A673 (cell line): ENCODE results near the gene LHFPL2. TPM values are rescaled to one million over a fixed set of nuclear protein-coding genes. Genes with fewer than 3 reads are reported as not detected.
"Not testable (repeated sequence)": the region's sequence is repeated elsewhere in the genome, so short reads cannot be mapped to it uniquely, and the experiment has no call there.

ENCODE experiments used
- BruUV-seq: library from RNA; stranded (reverse); fragments of 400-500 nt; replicated peaks from 2 replicates; lab custom pipeline; 2021; lab: Mats Ljungman, UMichigan
- CTCF ChIA-PET: fragments of 300-600 bp; sonication (Branson Sonifier 250); formaldehyde crosslinking; loops from one replicate; lab custom pipeline; 2022; ENCODE audit warnings: antibody characterized with exemption; lab: Charles Lee
- POLR2A ChIA-PET: fragments of 300-600 bp; sonication (Branson Sonifier 250); formaldehyde crosslinking; loops from one replicate; lab custom pipeline; 2022; ENCODE audit warnings: antibody characterized with exemption; ENCODE audit not compliant: low non-redundant PET; lab: Charles Lee
- DNase-seq: peaks from one replicate; pipeline ENCODE4 v3.0.0-alpha.2; 2015; ENCODE audit warnings: low spot score
- H3K27ac ChIP-seq: fragments of 200-600 bp; sonication (generic); 2 replicates; pipeline ENCODE4 v1.5.1; 2016; ENCODE audit warnings: mixed run types, low read depth, mild to moderate bottlenecking, mixed read lengths, antibody characterized with exemption, low read length; ENCODE audit not compliant: poor library complexity, severe bottlenecking
- H3K27me3 ChIP-seq: fragments of 200-600 bp; sonication (generic); replicated peaks from 2 replicates; pipeline ENCODE4 v1.6.1; 2017; ENCODE audit warnings: mixed run types, low read depth, mild to moderate bottlenecking, mixed read lengths, antibody characterized with exemption, low read length; ENCODE audit not compliant: insufficient read depth, poor library complexity
- H3K36me3 ChIP-seq: fragments of 200-600 bp; sonication (generic); 2 replicates; pipeline ENCODE4 v1.6.1; 2016; ENCODE audit warnings: mixed run types, mild to moderate bottlenecking, mixed read lengths, antibody characterized with exemption, low read length; ENCODE audit not compliant: insufficient read depth, poor library complexity, severe bottlenecking
- H3K4me1 ChIP-seq: fragments of 200-600 bp; sonication (generic); 2 replicates; pipeline ENCODE4 v1.6.1; 2017; ENCODE audit warnings: mixed run types, mild to moderate bottlenecking, mixed read lengths, antibody characterized with exemption, low read length; ENCODE audit not compliant: insufficient read depth, poor library complexity, severe bottlenecking
- H3K4me3 ChIP-seq: fragments of 200-600 bp; sonication (generic); 2 replicates; pipeline ENCODE4 v1.5.1; 2016; ENCODE audit warnings: low read depth, mixed run types, mild to moderate bottlenecking, mixed read lengths, low read length; ENCODE audit not compliant: poor library complexity, severe bottlenecking
- H3K9me3 ChIP-seq: fragments of 200-600 bp; sonication (generic); 2 replicates; pipeline ENCODE4 v1.6.1; 2016; ENCODE audit warnings: mixed run types, low read depth, mild to moderate bottlenecking, mixed read lengths, antibody characterized with exemption, low read length; ENCODE audit not compliant: poor library complexity, severe bottlenecking
- CTCF ChIP-seq: fragments of 300-800, 200-600 bp; sonication (generic); conservative IDR thresholded peaks from 2 replicates; pipeline ENCODE4 v1.5.1; 2017; ENCODE audit warnings: low read depth, mild to moderate bottlenecking, antibody characterized with exemption, low read length, moderate library complexity, mixed read lengths
- EZH2 ChIP-seq: fragments of 200-600 bp; sonication (generic); IDR thresholded peaks from 2 replicates; pipeline ENCODE4 v1.6.1; 2017; ENCODE audit warnings: borderline replicate concordance, low read depth, mild to moderate bottlenecking, mixed read lengths, antibody characterized with exemption, low read length; ENCODE audit not compliant: poor library complexity, severe bottlenecking
- intact Hi-C: fragments of 100-400 bp; cut with micrococcal nuclease; formaldehyde crosslinking; loops from one replicate; pipeline ENCODE4 v1.10.0; 2022; ENCODE audit not compliant: unreplicated experiment
- total RNA-seq: library from RNA; stranded (reverse); gene quantifications from 2 replicates; pipeline ENCODE4 v1.2.3, GENCODE V29; 2021

The LHFPL2 gene
- total RNA-seq, 1 experiment from 2014 or later, result 6.2 TPM

- Histone ChIP-seq H3K9me3 (no peaks in the 10 kb centered on the region), H3K27me3 (no peaks in the 10 kb centered on the region), H3K4me1 (no peaks in the 10 kb centered on the region), H3K4me3 (no peak overlapping the region), H3K27ac (no peak overlapping the region), H3K36me3 (no peaks in the 10 kb centered on the region)
- ChIA-PET POLR2A (no interaction called here), CTCF (no interaction called here)
- intact Hi-C loops, result no loop called here
- peak; percentile 33 for DNase-seq
- BruUV-seq, result no TSS peak
- TF ChIP-seq EZH2 (no peak), CTCF (no peak)
These were observed 20.8 kb upstream of the LHFPL2 start for GRCh38 chr5:78669331-78669730.

- ChIA-PET POLR2A (no interaction called here), CTCF (no interaction called here)
- Histone ChIP-seq H3K4me3 (no peak overlapping the region), H3K36me3 (no peaks in the 10 kb centered on the region), H3K27ac (no peak overlapping the region), H3K9me3 (no peaks in the 10 kb centered on the region), H3K27me3 (no peaks in the 10 kb centered on the region), H3K4me1 (no peaks in the 10 kb centered on the region)
- intact Hi-C loops, result no loop called here
- no TSS peak for BruUV-seq
- no peak for DNase-seq
- no peak for TF ChIP-seq EZH2
- no peak for TF ChIP-seq CTCF
These were observed 19.0 kb upstream of the LHFPL2 start for GRCh38 chr5:78667461-78668103.

GRCh38 chr5:78666975-78667374 lies 18.4 kb upstream of the LHFPL2 start:
- BruUV-seq, H3K4me3 ChIP-seq, H3K27me3 ChIP-seq, H3K27ac ChIP-seq, DNase-seq, H3K36me3 ChIP-seq, intact Hi-C loops, H3K4me1 ChIP-seq, H3K9me3 ChIP-seq, POLR2A ChIA-PET, CTCF ChIA-PET: not testable (repeated sequence)

- DNase-seq, result peak; percentile 27
- Histone ChIP-seq H3K27ac (no peak overlapping the region), H3K4me3 (no peak overlapping the region), H3K27me3 (no peaks in the 10 kb centered on the region), H3K36me3 (no peaks in the 10 kb centered on the region), H3K9me3 (no peaks in the 10 kb centered on the region), H3K4me1 (no peaks in the 10 kb centered on the region)
- POLR2A ChIA-PET, result no interaction called here
- CTCF ChIA-PET, result no interaction called here
- no peak for TF ChIP-seq CTCF
- intact Hi-C loops, result no loop called here
- BruUV-seq, result no TSS peak
These were observed 17.5 kb upstream of the LHFPL2 start for GRCh38 chr5:78666041-78666444.
